MG63 (cell line): ENCODE results near the gene SOBP. TPM values are rescaled to one million over a fixed set of nuclear protein-coding genes. Genes with fewer than 3 reads are reported as not detected.
A peak's percentile ranks its signal among the peaks of the same experiment; 100 is the strongest.
"Not testable (repeated sequence)": the region's sequence is repeated elsewhere in the genome, so short reads cannot be mapped to it uniquely, and the experiment has no call there.

Experiments
- DNase-seq: peaks from one replicate; pipeline ENCODE4 v3.0.0-alpha.2; 2020
- H3K27me3 ChIP-seq: fragments of 250-450 bp; sonication (Bioruptor Pico); 2 replicates; pipeline ENCODE4 v1.5.1; 2020; ENCODE audit warnings: mild to moderate bottlenecking, moderate library complexity
- H3K36me3 ChIP-seq: fragments of 250-450 bp; sonication (Bioruptor Pico); 2 replicates; pipeline ENCODE4 v1.5.1; 2020; ENCODE audit warnings: mild to moderate bottlenecking, moderate library complexity
- H3K4me3 ChIP-seq: fragments of 250-450 bp; sonication (Bioruptor Pico); 2 replicates; pipeline ENCODE4 v1.5.1; 2020; ENCODE audit warnings: mild to moderate bottlenecking, moderate library complexity
- H3K9me3 ChIP-seq: fragments of 250-450 bp; sonication (Bioruptor Pico); 2 replicates; pipeline ENCODE4 v1.5.1; 2020; ENCODE audit warnings: mild to moderate bottlenecking, moderate library complexity
- total RNA-seq: library from RNA; depleted of rRNA; stranded (reverse); fragments of >200 nt; shearing (Covaris generic); gene quantifications from 2 replicates; pipeline ENCODE4 v1.2.3, GENCODE V29; 2014; ENCODE audit warnings: low replicate concordance

The SOBP gene
- total RNA-seq, 1 experiment from 2014 or later: 0.69 TPM

- H3K4me3 ChIP-seq, DNase-seq, H3K36me3 ChIP-seq, H3K27me3 ChIP-seq, H3K9me3 ChIP-seq: not testable (repeated sequence)
These were observed 14.1 kb upstream of the SOBP start for GRCh38 chr6:107475826-107476225.

GRCh38 chr6:107479089-107479690 is 10.7 kb upstream of the SOBP start:
- no peak overlapping the region for H3K4me3 ChIP-seq
- H3K27me3 ChIP-seq: peaks cover 10% of the 10 kb centered on the region
- H3K36me3 ChIP-seq: no peaks in the 10 kb centered on the region
- no peak for DNase-seq
- H3K9me3 ChIP-seq: no peaks in the 10 kb centered on the region

GRCh38 chr6:107485157-107485556 is 4.8 kb upstream of the SOBP start:
- Histone ChIP-seq H3K9me3 (no peaks in the 10 kb centered on the region), H3K27me3 (peaks cover 32% of the 10 kb centered on the region), H3K4me3 (no peak overlapping the region), H3K36me3 (no peaks in the 10 kb centered on the region)
- no peak for DNase-seq

DNA sequence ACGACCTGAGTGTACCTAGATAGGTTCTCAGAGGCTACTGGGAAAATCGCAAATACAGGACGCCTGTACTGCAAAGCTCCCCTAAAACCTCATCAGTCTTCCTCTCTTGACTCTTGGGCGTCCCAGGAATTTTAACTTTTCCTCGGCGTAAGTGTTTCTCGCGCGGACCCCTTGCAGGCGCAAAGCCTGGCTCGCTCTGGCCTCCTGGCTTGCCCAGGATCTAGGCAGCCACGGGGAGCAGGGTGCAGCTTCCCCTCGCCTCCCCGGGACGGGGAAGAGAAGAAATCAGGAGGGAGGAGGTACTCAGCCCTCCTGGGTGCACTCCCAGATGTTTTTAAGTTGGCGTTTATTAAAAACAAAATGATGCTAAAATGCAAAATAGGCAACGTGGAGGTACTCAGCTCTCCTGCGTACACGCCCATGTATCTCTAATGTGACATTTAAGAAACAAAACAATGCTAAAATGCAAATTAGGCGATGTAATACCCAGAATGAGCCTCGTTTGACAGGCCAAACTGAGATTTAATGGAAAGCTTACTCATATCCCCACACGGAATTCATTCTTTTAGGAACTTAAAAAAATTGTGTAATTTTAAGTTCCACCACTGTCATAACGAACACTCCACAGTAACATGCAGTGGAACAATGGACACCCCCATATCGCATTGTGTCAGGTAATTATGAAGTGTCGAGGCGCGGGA is 1.6 kb upstream of the SOBP start:
- Histone ChIP-seq H3K9me3 (no peaks in the 10 kb centered on the region), H3K27me3 (peaks cover 27% of the 10 kb centered on the region), H3K4me3 (peak overlapping the region; percentile 49), H3K36me3 (no peaks in the 10 kb centered on the region)
- DNase-seq: no peak

GRCh38 chr6:107488875-107489635 is 862 bp upstream of the SOBP start:
- no peaks in the 10 kb centered on the region for H3K36me3 ChIP-seq
- H3K27me3 ChIP-seq: peaks cover 27% of the 10 kb centered on the region
- peak overlapping the region; percentile 49 for H3K4me3 ChIP-seq
- H3K9me3 ChIP-seq: no peaks in the 10 kb centered on the region
- peak; percentile 19 for DNase-seq

GRCh38 chr6:107490566-107491137 is 735 bp downstream of the SOBP start:
- peaks cover 21% of the 10 kb centered on the region for H3K27me3 ChIP-seq
- no peaks in the 10 kb centered on the region for H3K9me3 ChIP-seq
- no peak for DNase-seq
- peak overlapping the region; percentile 53 for H3K4me3 ChIP-seq
- H3K36me3 ChIP-seq: no peaks in the 10 kb centered on the region

- Histone ChIP-seq H3K36me3 (no peaks in the 10 kb centered on the region), H3K9me3 (no peaks in the 10 kb centered on the region), H3K27me3 (peaks cover 21% of the 10 kb centered on the region), H3K4me3 (no peak overlapping the region)
- no peak for DNase-seq
These were observed 1.3 kb downstream of the SOBP start for GRCh38 chr6:107491138-107491609.

- H3K27me3 ChIP-seq: peaks cover 21% of the 10 kb centered on the region
- no peaks in the 10 kb centered on the region for H3K9me3 ChIP-seq
- no peak overlapping the region for H3K4me3 ChIP-seq
- DNase-seq: peak; percentile 57
- H3K36me3 ChIP-seq: no peaks in the 10 kb centered on the region
These were observed 2.1 kb downstream of the SOBP start for GRCh38 chr6:107491760-107492660.

DNA sequence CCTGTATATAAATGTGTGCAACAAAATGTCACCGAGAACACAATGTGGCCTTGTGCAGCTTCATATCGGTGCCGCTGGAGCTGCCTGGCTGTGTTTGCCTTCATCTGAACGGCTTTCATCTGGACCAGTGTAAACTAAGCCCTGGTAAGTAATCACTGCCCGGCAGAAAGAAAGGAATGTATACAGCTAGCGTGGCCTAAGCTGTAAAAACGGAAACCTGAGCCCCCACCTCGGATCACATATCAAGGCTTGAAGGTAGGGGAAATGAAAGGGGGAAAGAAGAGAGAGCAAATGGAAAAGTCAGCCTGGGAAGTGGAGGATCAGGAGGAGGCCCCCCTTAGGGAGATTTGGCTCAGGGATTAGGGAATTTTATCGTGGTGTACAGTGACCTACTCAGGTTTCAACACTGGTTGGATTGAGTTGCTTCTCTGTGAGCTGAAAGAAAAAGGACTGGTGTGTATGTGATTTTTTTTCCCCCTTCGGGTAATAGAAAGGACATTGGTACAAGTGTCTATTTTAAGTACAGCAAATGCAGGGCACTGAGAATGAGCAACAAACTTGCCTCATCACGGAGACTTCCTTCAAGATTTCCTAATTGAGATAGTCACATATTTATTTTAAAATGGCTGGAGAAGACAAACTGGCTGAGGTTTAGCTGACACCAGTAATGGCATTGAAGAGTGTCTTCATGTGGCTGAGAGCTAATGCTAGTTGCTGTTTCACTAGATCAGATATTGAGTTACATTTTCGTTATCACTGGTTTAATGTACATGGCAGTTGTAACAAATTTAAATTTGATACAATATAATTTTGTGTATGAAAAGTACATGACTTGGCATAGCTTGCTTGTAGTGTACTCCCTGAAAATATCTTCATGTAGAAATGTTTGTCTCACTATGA is 3.5 kb downstream of the SOBP start:
- Histone ChIP-seq H3K4me3 (no peak overlapping the region), H3K36me3 (no peaks in the 10 kb centered on the region), H3K9me3 (no peaks in the 10 kb centered on the region), H3K27me3 (peaks cover 9% of the 10 kb centered on the region)
- DNase-seq: peak; percentile 12

DNA sequence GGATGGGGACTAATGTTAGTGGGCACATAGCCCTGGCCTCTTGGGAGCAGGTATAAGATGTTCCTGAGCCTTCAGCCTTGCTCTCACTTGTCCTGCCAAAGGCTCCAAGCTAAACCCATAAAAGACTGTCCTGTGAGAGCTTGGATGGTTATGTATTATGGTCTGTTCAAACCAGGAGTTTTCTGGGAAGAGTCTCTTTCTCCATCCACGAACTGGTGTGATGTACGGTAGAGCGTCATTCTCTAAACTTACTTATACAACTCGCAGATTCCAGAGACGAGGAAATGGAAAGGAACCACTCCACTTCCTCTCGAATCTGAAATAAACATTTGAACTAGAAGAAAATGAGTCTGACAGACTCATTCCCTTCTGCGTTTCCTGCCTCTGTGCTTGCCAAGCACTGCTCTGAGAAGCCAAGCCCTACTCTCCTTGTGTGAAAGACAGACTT is 5.3 kb downstream of the SOBP start:
- Histone ChIP-seq H3K9me3 (no peaks in the 10 kb centered on the region), H3K4me3 (peak overlapping the region; percentile 12), H3K36me3 (no peaks in the 10 kb centered on the region), H3K27me3 (no peaks in the 10 kb centered on the region; the same call in 1 of the 2 replicates)
- peak; percentile 67 for DNase-seq

- Histone ChIP-seq H3K36me3 (no peaks in the 10 kb centered on the region), H3K9me3 (no peaks in the 10 kb centered on the region), H3K27me3 (no peaks in the 10 kb centered on the region; the same call in 1 of the 2 replicates), H3K4me3 (no peak overlapping the region)
- no peak for DNase-seq
These were observed 6.1 kb downstream of the SOBP start for GRCh38 chr6:107495971-107496370.

GRCh38 chr6:107496892-107497684 is 7.2 kb downstream of the SOBP start:
- no peak overlapping the region for H3K4me3 ChIP-seq
- DNase-seq: no peak
- H3K9me3 ChIP-seq: no peaks in the 10 kb centered on the region
- no peaks in the 10 kb centered on the region for H3K36me3 ChIP-seq
- H3K27me3 ChIP-seq: no peaks in the 10 kb centered on the region

GRCh38 chr6:107504270-107505026 is 14.5 kb downstream of the SOBP start:
- Histone ChIP-seq H3K9me3 (no peaks in the 10 kb centered on the region), H3K4me3 (no peak overlapping the region)

DNA sequence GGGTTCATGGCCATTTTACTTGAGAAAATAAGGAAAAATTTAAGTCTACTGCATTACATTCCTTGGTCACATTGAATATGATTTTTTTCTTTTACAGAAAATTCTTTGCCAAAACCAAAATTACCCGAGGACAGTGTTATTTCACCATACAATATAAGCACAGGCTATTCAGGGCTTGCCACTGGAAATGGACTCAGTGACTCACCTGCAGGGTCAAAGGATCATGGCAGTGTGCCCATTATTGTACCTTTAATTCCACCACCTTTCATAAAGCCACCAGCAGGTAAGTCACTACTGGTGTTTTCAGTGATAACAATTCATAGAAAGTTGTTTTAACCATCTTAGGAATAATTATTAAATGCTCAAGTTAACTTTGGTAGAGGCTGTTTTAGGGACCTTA is 16.2 kb downstream of the SOBP start:
- H3K27me3 ChIP-seq: no peaks in the 10 kb centered on the region
- no peak overlapping the region for H3K4me3 ChIP-seq
- no peaks in the 10 kb centered on the region for H3K36me3 ChIP-seq
- DNase-seq: no peak
- no peaks in the 10 kb centered on the region for H3K9me3 ChIP-seq

More at GRCh38 chr6:107504270-107505026, 14.5 kb downstream of the SOBP start:
- DNase-seq: no peak
- Histone ChIP-seq H3K27me3 (no peaks in the 10 kb centered on the region), H3K36me3 (no peaks in the 10 kb centered on the region)
